Keratinocyte (primary cell): ENCODE measurements around the gene LPIN3.

Source experiments
- EZH2 ChIP-seq: IDR thresholded peaks from one replicate; pipeline ENCODE4 v1.6.1; 2012; ENCODE audit warnings: inconsistent platforms, mild to moderate bottlenecking, low read length, moderate library complexity
- TF ChIP-seq, protein P1 (sequence below), 3 experiments: IDR thresholded peaks in 1 of 3; conservative IDR thresholded peaks in 1 of 3; optimal IDR thresholded peaks in 1 of 3; 2 replicates in 2 of 3; 3 replicates in 1 of 3; pipeline versions ENCODE3 to v1.5.1; 2011; ENCODE audit warnings: low read length in 3 of 3, mild to moderate bottlenecking in 3 of 3, moderate library complexity in 2 of 3, control low read depth in 1 of 3, inconsistent platforms in 1 of 3; ENCODE audit not compliant: insufficient read depth in 2 of 3; ENCODE audit errors: extremely low read depth in 1 of 3

DNA sequence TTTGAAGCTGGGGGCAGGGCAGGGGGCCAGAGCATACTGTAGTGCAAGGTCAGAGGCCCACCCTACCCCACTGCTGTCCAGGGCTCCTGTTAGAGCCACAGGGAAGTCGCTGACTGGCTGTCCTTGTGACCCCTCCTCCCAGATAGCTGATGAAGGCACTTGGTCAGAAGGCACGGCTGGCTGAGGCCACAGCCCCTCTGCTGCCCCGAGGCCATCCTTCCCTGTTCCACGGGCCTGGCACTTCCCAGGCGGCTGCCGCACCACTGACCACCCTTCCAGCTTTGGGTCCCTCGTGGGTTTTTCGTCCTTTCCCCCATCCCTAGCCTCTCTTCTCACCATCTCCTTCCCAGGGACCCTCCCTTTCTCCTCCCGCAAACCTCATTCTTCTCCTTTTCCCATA is 35.2 kb downstream of the LPIN3 start:
- TF ChIP-seq, protein P1, sequence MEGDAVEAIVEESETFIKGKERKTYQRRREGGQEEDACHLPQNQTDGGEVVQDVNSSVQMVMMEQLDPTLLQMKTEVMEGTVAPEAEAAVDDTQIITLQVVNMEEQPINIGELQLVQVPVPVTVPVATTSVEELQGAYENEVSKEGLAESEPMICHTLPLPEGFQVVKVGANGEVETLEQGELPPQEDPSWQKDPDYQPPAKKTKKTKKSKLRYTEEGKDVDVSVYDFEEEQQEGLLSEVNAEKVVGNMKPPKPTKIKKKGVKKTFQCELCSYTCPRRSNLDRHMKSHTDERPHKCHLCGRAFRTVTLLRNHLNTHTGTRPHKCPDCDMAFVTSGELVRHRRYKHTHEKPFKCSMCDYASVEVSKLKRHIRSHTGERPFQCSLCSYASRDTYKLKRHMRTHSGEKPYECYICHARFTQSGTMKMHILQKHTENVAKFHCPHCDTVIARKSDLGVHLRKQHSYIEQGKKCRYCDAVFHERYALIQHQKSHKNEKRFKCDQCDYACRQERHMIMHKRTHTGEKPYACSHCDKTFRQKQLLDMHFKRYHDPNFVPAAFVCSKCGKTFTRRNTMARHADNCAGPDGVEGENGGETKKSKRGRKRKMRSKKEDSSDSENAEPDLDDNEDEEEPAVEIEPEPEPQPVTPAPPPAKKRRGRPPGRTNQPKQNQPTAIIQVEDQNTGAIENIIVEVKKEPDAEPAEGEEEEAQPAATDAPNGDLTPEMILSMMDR (optimal IDR thresholded peaks at IDR 0.05 in 1 of 3, IDR thresholded peaks at IDR 0.05 in 1 of 3, conservative IDR thresholded peaks at IDR 0.05 in 1 of 3; ENCODE audit: extremely low read depth in 1 of 3, insufficient read depth in 2 of 3, low read length in 3 of 3) = no peak
- TF ChIP-seq EZH2 = no peak
